ENCODE data around the gene FZR1. TPM values are rescaled to one million over a fixed set of nuclear protein-coding genes. Genes with fewer than 3 reads are reported as not detected.
"Not testable (repeated sequence)": the region's sequence is repeated elsewhere in the genome, so short reads cannot be mapped to it uniquely, and the experiment has no call there.

FZR1 gene
- total RNA-seq, 1 donor = 36.6 TPM

GRCh38 chr19:3527238-3527910 is 21.3 kb downstream of the FZR1 start:
- H3K27me3 ChIP-seq (ENCODE audit: insufficient read depth, low read length) = no peaks in the 10 kb centered on the region
- H4K20me1 ChIP-seq (ENCODE audit: insufficient read depth, low read length) = peaks cover 33% of the 10 kb centered on the region
- H3K4me2 ChIP-seq (ENCODE audit: insufficient read depth, low read length) = no peak overlapping the region
- no peak overlapping the region for H3K27ac ChIP-seq (ENCODE audit: low read depth, low read length)
- no peak overlapping the region for H3K4me3 ChIP-seq (ENCODE audit: insufficient read depth, low read length)
- peaks cover 33% of the 10 kb centered on the region for H3K79me2 ChIP-seq (ENCODE audit: insufficient read depth, low read length)
- H3K9me3 ChIP-seq (ENCODE audit: low read depth, low read length) = no peaks in the 10 kb centered on the region
- TF ChIP-seq, protein P1, sequence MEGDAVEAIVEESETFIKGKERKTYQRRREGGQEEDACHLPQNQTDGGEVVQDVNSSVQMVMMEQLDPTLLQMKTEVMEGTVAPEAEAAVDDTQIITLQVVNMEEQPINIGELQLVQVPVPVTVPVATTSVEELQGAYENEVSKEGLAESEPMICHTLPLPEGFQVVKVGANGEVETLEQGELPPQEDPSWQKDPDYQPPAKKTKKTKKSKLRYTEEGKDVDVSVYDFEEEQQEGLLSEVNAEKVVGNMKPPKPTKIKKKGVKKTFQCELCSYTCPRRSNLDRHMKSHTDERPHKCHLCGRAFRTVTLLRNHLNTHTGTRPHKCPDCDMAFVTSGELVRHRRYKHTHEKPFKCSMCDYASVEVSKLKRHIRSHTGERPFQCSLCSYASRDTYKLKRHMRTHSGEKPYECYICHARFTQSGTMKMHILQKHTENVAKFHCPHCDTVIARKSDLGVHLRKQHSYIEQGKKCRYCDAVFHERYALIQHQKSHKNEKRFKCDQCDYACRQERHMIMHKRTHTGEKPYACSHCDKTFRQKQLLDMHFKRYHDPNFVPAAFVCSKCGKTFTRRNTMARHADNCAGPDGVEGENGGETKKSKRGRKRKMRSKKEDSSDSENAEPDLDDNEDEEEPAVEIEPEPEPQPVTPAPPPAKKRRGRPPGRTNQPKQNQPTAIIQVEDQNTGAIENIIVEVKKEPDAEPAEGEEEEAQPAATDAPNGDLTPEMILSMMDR (IDR thresholded peaks at IDR 0.05; ENCODE audit: extremely low read depth, low read depth, low read length) = no peak
- peaks cover 47% of the 10 kb centered on the region for H3K36me3 ChIP-seq (ENCODE audit: insufficient read depth, low read length)
- DNase-seq (ENCODE audit: insufficient read length, low spot score, missing footprints) = peak; percentile 80
- no peak overlapping the region for H2AFZ ChIP-seq (ENCODE audit: low read length)
- H3K4me1 ChIP-seq (ENCODE audit: insufficient read depth, low read length) = no peaks in the 10 kb centered on the region

DNA sequence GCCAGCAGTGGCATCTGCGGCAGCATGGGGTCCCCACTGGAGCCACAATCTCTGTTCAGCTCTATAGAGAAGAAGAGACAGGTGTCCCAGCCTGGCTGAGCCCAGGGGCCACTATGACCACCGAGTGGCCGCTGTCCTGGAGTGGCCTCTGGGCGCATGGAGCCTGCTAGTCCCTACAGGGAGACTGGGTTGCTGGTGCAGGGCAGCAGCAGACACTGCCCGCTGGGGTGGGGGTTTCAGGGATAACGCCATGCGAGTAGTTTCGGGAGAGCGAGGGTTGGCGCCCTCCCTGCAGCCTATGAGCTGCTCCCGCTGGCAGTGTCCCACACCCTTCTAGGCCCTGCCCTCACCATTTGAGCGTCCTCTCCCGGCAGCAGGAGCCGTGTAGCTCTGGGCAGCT is 22.0 kb downstream of the FZR1 start:
- no peak overlapping the region for H2AFZ ChIP-seq (ENCODE audit: low read length)
- H3K27me3 ChIP-seq (ENCODE audit: insufficient read depth, low read length) = no peaks in the 10 kb centered on the region
- no peaks in the 10 kb centered on the region for H3K9me3 ChIP-seq (ENCODE audit: low read depth, low read length)
- H3K36me3 ChIP-seq (ENCODE audit: insufficient read depth, low read length) = peaks cover 52% of the 10 kb centered on the region
- H4K20me1 ChIP-seq (ENCODE audit: insufficient read depth, low read length) = peaks cover 29% of the 10 kb centered on the region
- DNase-seq (ENCODE audit: insufficient read length, low spot score, missing footprints) = peak; percentile 76
- H3K79me2 ChIP-seq (ENCODE audit: insufficient read depth, low read length) = peaks cover 26% of the 10 kb centered on the region
- no peak overlapping the region for H3K27ac ChIP-seq (ENCODE audit: low read depth, low read length)
- TF ChIP-seq, protein P1 (IDR thresholded peaks at IDR 0.05; ENCODE audit: extremely low read depth, low read depth, low read length) = no peak
- no peaks in the 10 kb centered on the region for H3K4me1 ChIP-seq (ENCODE audit: insufficient read depth, low read length)
- no peak overlapping the region for H3K4me2 ChIP-seq (ENCODE audit: insufficient read depth, low read length)
- no peak overlapping the region for H3K4me3 ChIP-seq (ENCODE audit: insufficient read depth, low read length)

DNA sequence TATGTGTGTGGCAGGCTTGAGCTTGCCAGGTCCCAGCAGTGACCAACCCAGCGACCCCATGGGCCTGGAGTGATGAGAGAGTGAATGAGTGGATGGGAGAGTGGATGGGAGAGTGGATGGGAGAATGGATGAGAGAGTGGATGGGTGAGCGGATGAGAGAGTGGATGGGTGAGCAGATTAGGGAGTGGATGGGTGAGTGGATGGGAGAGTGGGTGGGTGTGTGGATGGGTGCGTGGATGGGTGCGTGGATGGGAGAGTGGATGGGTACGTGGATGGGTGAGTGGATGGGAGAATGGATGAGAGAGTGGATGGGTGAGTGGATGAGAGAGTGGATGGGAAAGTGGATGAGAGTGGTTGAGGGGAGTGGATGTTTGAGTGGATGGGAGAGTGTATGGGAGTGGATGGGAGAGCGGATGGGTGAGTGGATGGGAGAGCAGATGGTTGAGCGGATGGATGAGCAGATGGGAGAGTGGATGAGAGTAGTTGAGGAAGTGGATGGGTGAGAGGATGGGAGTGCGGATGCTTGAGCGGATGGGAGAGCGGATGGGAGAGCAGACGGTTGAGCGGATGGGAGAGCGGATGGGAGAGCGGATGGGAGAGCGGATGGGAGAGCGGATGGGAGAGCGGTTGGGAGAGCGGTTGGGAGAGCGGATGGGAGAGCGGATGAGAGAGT is 22.6 kb downstream of the FZR1 start:
- TF ChIP-seq, protein P1 (IDR thresholded peaks at IDR 0.05; ENCODE audit: extremely low read depth, low read depth, low read length) = no peak
- Histone ChIP-seq H4K20me1 (ENCODE audit: insufficient read depth, low read length) (peaks cover 24% of the 10 kb centered on the region), H3K4me1 (ENCODE audit: insufficient read depth, low read length) (no peaks in the 10 kb centered on the region), H3K9me3 (ENCODE audit: low read depth, low read length) (no peaks in the 10 kb centered on the region), H3K36me3 (ENCODE audit: insufficient read depth, low read length) (peaks cover 54% of the 10 kb centered on the region), H3K4me3 (ENCODE audit: insufficient read depth, low read length) (no peak overlapping the region), H3K4me2 (ENCODE audit: insufficient read depth, low read length) (no peak overlapping the region), H3K27me3 (ENCODE audit: insufficient read depth, low read length) (no peaks in the 10 kb centered on the region), H3K27ac (ENCODE audit: low read depth, low read length) (no peak overlapping the region), H3K79me2 (ENCODE audit: insufficient read depth, low read length) (peaks cover 20% of the 10 kb centered on the region), H2AFZ (ENCODE audit: low read length) (no peak overlapping the region)
- DNase-seq (ENCODE audit: insufficient read length, low spot score, missing footprints) = no peak

DNA sequence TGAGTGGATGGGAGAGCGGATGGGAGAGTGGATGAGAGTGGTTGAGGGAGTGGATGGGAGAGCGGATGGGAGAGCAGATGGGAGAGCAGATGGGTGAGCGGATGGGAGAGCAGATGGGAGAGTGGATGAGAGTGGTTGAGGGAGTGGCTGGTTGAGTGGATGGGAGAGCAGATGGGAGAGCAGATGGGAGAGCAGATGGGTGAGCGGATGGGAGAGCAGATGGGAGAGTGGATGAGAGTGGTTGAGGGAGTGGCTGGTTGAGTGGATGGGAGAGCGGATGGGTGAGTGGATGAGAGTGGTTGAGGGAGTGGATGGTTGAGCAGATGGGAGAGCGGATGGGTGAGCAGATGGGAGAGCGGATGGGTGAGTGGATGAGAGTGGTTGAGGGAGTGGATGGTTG is 23.2 kb downstream of the FZR1 start:
- H3K79me2 ChIP-seq (ENCODE audit: insufficient read depth, low read length) = peaks cover 14% of the 10 kb centered on the region
- peaks cover 52% of the 10 kb centered on the region for H3K36me3 ChIP-seq (ENCODE audit: insufficient read depth, low read length)
- H3K4me2 ChIP-seq (ENCODE audit: insufficient read depth, low read length); DNase-seq (ENCODE audit: insufficient read length, low spot score, missing footprints); H2AFZ ChIP-seq (ENCODE audit: low read length); H3K9me3 ChIP-seq (ENCODE audit: low read depth, low read length); H3K4me3 ChIP-seq (ENCODE audit: insufficient read depth, low read length); H3K27me3 ChIP-seq (ENCODE audit: insufficient read depth, low read length); H3K27ac ChIP-seq (ENCODE audit: low read depth, low read length); H3K4me1 ChIP-seq (ENCODE audit: insufficient read depth, low read length): not testable (repeated sequence)
- H4K20me1 ChIP-seq (ENCODE audit: insufficient read depth, low read length) = peaks cover 20% of the 10 kb centered on the region
